ENCODE data around the gene TMBIM4.
"Not testable (repeated sequence)": the region's sequence is repeated elsewhere in the genome, so short reads cannot be mapped to it uniquely, and the experiment has no call there.

TMBIM4 gene, protein sequence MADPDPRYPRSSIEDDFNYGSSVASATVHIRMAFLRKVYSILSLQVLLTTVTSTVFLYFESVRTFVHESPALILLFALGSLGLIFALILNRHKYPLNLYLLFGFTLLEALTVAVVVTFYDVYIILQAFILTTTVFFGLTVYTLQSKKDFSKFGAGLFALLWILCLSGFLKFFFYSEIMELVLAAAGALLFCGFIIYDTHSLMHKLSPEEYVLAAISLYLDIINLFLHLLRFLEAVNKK

GRCh38 chr12:66169221-66170170 is at the start of gene TMBIM4:
TSS of gene TMBIM4 (minus strand) at chr12:66169996. CDS start at chr12:66169951, 45 bp downstream.
- peak; percentile 79 for DNase-seq

GRCh38 chr12:66217342-66217917 is 47.6 kb upstream of the TMBIM4 start:
- no peak for DNase-seq

GRCh38 chr12:66213011-66213410 is 43.2 kb upstream of the TMBIM4 start:
- DNase-seq: not testable (repeated sequence)

DNA sequence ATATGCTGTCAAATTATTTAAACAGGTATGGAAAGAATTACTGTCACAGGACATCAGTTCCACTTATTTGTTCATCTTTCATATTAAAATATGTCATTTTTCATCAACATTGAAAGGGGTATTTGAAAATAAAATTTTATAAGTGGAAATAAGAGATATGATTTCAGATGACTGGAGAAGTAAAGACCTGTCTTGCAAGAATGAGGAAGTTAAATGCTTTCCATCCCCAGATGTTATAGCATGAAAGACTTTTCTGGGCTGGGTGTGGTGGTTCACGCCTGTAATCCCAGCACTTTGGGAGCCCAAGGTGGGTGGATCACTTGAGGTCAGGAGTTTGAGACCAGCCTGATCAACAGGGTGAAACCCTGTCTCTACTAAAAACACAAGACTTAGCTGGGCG is 41.8 kb upstream of the TMBIM4 start:
- DNase-seq: not testable (repeated sequence)

DNA sequence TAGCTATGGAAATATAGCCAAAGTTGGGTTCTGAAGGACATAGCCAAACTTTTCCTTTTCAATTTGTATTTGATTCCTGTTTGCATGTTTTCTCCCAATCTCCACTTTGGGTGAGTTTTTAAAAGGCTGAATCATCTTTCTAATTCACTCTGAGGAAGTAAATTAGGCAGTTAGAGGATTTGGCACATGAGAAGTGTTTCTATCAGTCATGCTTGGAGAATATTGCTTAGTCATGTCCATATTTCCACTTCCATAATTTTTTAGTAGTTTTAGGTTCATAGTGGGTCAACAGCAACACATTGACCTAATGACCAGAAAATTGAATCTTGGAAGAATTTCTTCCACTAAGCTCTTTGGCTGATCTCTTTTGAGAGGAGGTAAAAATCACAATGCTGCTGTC is 41.0 kb upstream of the TMBIM4 start:
- no peak for DNase-seq

- no peak for DNase-seq
These were observed 36.3 kb upstream of the TMBIM4 start for GRCh38 chr12:66206141-66206540.

DNA sequence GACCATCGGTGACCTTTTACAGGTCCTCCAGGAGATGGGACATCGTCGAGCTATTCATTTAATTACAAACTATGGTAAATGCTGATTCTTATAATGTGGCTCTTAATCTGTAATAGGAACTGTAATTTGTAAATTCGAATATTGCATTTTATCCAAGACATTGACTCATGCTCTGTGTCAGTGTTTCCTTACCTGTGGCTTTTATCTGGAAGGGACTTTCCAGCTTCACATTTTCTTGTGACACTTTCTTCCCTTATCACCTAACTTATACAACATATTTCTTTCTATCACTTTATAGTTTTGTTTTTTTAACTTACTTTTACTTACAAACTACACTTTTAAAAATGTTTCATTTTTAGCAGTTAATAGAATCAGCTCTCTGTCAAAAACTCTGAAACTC is 34.0 kb upstream of the TMBIM4 start:
- no peak for DNase-seq

- no peak for DNase-seq
These were observed 30.2 kb upstream of the TMBIM4 start for GRCh38 chr12:66199831-66200509.

DNA sequence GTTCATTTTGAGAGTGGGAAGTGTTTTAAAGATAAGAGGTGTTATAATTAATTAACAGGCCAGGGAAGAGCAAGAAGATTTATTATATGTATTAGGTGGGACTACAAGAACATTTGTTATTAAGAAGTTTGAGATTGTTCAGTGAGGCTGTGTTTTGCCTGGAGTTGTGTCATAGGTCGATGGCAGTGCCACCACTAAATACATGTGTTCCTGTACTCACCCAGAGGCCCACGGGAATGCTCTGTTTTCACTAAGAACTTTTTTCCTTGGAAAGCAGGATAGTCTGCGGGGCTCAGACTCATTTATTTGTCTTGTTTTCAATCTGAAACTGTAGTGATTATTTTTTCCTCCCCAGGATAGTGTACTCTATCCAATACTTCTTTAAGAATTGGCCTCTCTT is 29.3 kb upstream of the TMBIM4 start:
- no peak for DNase-seq

DNA sequence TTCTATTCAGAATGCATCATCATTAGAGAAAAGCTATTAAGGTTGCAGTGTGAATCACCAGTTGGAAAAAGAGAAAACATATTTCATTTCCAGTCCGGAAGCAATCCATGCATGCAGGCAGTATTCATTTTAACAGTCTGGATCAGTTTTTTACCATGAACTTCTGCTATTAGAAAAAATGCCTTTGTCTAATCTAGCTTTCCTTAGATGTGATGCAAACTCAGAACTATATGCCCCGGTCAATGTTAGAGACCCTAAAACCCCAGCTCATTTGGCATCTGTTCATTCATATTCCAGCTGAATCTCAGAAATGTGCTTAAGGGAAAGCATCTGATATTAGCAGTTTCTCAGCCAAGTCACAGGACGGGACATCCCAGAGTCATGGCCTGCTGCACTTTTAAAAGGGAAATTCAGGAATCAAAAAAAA is 27.7 kb upstream of the TMBIM4 start:
- DNase-seq: no peak

DNA sequence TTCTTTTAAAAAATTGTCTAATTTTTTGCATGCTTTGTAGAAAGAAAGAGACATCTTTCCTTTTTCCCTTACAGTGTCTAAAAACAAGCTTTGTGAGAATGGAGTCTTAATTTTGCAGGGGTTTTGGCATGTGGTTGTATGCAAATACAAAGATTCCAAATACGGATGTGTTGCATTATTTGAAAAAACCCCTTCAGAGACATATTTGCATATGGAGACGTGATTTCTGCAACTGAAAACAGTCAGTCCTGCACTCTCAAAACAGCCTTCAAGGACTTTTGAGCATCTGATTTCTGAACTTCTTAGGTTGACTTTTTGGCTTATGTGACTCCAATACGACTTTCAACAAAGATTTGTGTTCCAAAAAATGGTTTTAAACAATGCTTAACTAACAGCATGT is 27.0 kb upstream of the TMBIM4 start:
- DNase-seq: no peak

DNA sequence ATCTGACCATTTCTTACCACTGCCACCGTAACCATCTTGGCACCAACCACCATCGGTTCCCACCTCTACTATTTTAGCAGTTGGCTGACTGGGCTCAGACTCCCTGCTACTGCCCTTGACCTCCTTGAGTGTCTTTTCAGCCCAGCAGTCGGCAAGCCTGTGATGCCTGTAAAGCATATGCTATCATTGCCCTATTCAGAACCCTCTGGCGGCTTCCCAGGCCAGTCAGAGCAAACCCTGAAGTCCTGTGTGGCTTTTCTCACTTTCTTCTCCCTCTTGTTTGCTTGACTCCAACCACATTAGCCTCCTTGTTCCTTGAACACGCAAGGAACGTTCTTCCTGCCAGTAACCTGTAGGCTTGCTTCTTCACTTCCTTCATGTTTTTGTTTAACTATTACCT is 25.4 kb upstream of the TMBIM4 start:
- no peak for DNase-seq

DNA sequence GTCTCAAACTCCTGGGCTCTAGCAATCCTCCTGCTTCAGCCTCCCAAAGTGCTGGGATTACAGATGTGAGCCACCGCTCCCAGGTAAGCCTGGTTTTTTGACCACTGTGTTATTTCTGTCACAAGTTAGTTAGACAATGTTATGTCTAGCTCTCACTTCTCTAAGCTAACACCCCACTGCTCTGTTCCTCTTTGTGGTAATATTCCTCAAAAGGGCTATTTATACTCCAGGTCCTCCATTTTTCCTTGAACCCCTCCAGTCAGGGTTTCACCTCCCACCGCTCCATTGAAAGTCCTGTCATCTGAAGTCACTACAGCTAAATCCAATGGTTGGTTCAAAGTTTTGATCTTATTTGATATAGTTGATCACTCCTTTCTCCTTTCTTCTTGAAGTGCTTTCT is 24.3 kb upstream of the TMBIM4 start:
- DNase-seq: no peak

GRCh38 chr12:66191547-66192126 is 21.8 kb upstream of the TMBIM4 start:
- DNase-seq: no peak

GRCh38 chr12:66190519-66191370 is 20.9 kb upstream of the TMBIM4 start:
- DNase-seq: no peak

GRCh38 chr12:66189889-66190288 is 20.1 kb upstream of the TMBIM4 start:
- no peak for DNase-seq

GRCh38 chr12:66189486-66189843 is 19.7 kb upstream of the TMBIM4 start:
- no peak for DNase-seq

DNA sequence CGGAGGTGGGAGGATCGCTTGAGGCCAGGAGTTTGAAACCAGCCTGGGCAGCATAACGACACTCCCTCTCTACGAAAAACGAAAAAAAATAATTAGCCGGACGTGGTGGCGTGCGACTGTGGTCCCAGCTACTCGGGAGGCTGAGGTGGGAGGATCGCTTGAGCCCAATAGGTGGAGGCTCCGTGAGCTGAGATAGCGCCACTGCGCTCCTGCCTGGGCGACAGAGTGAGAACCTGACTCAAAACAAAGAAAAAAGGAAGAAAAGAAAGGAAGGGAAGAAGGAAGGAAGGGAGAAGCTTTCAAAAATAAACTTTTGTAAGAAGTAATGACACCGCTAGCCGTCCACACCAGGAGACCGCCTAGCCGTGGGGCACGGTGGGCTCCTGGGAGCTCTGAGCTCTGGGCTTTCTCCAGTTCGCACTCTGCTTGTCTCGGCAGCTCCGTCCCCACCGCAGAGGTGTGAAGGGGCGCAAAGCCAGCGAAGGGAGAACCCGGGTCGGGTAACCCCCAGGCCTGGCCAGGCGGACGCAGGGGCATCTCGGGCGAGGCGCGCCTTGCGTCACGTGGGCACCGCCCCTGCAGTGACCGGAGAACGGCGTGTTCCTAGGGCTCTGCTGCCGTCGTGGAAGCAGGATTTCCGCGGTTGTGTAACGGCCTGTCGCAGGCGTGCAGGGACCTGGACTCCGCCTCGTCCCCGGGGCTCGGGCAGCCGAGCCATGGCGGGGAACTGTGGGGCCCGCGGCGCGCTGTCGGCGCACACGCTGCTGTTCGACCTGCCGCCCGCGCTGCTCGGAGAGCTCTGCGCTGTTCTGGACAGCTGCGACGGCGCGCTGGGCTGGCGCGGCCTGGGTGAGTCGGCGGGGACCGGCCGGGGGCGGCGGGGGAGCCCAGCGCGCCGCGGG is 19.0 kb upstream of the TMBIM4 start, which contains the start of gene IRAK3:
Gene IRAK3, plus strand, starts transcription at position 631 of the 902 bp plus-strand sequence. Its CDS starts 86 bp downstream, at position 717.
- DNase-seq: no peak

- DNase-seq: no peak
These were observed 18.0 kb upstream of the TMBIM4 start for GRCh38 chr12:66187821-66188220.

DNA sequence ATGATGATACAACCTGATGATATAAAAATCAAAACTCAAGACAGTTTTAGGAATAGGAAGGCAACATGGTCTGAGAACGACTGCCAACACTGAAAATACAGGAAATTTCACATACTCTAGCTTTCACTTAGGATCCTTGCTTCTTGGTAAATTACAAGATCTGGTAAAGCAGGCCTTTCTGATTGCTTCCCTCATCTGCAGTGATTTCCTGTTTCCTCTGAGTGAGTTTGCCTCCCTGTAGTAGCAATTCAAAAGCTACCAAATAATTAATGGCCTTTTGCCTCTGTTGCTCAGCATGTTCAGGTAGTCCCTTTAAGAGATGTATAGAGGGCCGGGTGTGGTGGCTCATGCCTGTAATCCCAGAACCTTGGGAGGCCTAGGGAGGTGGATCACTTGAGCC is 17.2 kb upstream of the TMBIM4 start:
- DNase-seq: no peak

DNA sequence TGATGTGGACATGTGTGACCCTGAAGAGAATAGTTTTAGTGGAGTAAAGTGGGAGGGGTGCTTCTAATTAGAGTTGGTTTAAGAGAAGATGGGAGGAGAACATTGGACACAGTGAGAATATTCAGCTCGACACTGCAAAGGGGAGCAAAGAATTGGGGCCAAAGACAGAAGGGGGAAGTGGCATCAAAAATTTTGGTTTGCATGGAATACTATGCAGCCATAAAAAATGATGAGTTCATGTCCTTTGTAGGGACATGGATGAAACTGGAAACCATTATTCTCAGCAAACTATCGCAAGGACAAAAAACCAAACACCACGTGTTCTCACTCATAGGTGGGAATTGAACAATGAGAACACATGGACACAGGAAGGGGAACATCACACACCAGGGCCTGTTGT is 15.0 kb upstream of the TMBIM4 start:
- DNase-seq: not testable (repeated sequence)

Data from SHP77 treated with DMSO at 0.1 percent for 48 hours (cell line).